Measurements from ENCODE around the gene CGB3. TPM values are rescaled to one million over a fixed set of nuclear protein-coding genes. Genes with fewer than 3 reads are reported as not detected.

Gene CGB3
- total RNA-seq, 1 donor from 2014 or later, result not detected

- TF ChIP-seq CTCF (IDR thresholded peaks at IDR 0.05; ENCODE audit: partially characterized antibody, unreplicated experiment), result no peak
- Mint-ChIP-seq H3K27me3 (ENCODE audit: unreplicated experiment) (peaks cover 9% of the 10 kb centered on the region), H3K9me3 (ENCODE audit: unreplicated experiment) (no peaks in the 10 kb centered on the region), H3K4me1 (ENCODE audit: low read depth, unreplicated experiment) (peaks cover 3% of the 10 kb centered on the region), H3K36me3 (ENCODE audit: unreplicated experiment) (no peaks in the 10 kb centered on the region), H3K4me3 (ENCODE audit: unreplicated experiment) (peak overlapping the region; percentile 8), H3K27ac (ENCODE audit: unreplicated experiment) (peak overlapping the region; percentile 72)
- DNase-seq, result no peak
Observed at GRCh38 chr19:49014123-49014869, 9.8 kb downstream of the CGB3 start.

DNA sequence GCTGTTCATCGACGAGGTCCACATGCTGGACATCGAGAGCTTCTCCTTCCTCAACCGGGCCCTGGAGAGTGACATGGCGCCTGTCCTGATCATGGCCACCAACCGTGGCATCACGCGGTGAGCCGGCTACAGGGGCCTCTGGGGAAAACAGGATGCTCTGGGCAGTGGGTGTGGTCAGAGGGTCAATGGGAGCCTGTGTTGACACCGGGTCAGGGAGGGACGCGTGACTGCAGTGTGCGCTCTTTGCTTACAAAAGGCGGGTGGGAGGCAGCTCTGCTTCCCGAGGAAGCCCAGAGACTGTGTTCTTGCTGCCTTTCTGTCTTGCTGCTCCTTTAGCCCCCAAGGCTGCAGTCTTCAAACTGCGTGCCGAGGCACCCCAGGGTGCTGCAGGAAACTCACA lies 12.9 kb downstream of the CGB3 start:
- no peak for TF ChIP-seq CTCF (IDR thresholded peaks at IDR 0.05; ENCODE audit: partially characterized antibody, unreplicated experiment)
- Mint-ChIP-seq H3K4me3 (ENCODE audit: unreplicated experiment) (no peak overlapping the region), H3K27me3 (ENCODE audit: unreplicated experiment) (peaks cover 5% of the 10 kb centered on the region), H3K9me3 (ENCODE audit: unreplicated experiment) (no peaks in the 10 kb centered on the region), H3K36me3 (ENCODE audit: unreplicated experiment) (no peaks in the 10 kb centered on the region), H3K27ac (ENCODE audit: unreplicated experiment) (no peak overlapping the region), H3K4me1 (ENCODE audit: low read depth, unreplicated experiment) (peaks cover 3% of the 10 kb centered on the region)
- no peak for DNase-seq

GRCh38 chr19:49010453-49010852 lies 13.7 kb downstream of the CGB3 start:
- Mint-ChIP-seq H3K4me1 (ENCODE audit: low read depth, unreplicated experiment) (peaks cover 3% of the 10 kb centered on the region), H3K27me3 (ENCODE audit: unreplicated experiment) (peaks cover 5% of the 10 kb centered on the region), H3K27ac (ENCODE audit: unreplicated experiment) (no peak overlapping the region), H3K4me3 (ENCODE audit: unreplicated experiment) (no peak overlapping the region), H3K9me3 (ENCODE audit: unreplicated experiment) (peaks cover 1% of the 10 kb centered on the region), H3K36me3 (ENCODE audit: unreplicated experiment) (no peaks in the 10 kb centered on the region)
- no peak for TF ChIP-seq CTCF (IDR thresholded peaks at IDR 0.05; ENCODE audit: partially characterized antibody, unreplicated experiment)
- DNase-seq, result no peak

- H3K9me3 Mint-ChIP-seq (ENCODE audit: unreplicated experiment), result peaks cover 2% of the 10 kb centered on the region
- H3K27ac Mint-ChIP-seq (ENCODE audit: unreplicated experiment), result no peak overlapping the region
- H3K4me3 Mint-ChIP-seq (ENCODE audit: unreplicated experiment), result no peak overlapping the region
- H3K4me1 Mint-ChIP-seq (ENCODE audit: low read depth, unreplicated experiment), result peaks cover 3% of the 10 kb centered on the region
- no peak for DNase-seq
- no peaks in the 10 kb centered on the region for H3K36me3 Mint-ChIP-seq (ENCODE audit: unreplicated experiment)
- no peak for TF ChIP-seq CTCF (IDR thresholded peaks at IDR 0.05; ENCODE audit: partially characterized antibody, unreplicated experiment)
- peaks cover 5% of the 10 kb centered on the region for H3K27me3 Mint-ChIP-seq (ENCODE audit: unreplicated experiment)
Observed at GRCh38 chr19:49009828-49010227, 14.3 kb downstream of the CGB3 start.

DNA sequence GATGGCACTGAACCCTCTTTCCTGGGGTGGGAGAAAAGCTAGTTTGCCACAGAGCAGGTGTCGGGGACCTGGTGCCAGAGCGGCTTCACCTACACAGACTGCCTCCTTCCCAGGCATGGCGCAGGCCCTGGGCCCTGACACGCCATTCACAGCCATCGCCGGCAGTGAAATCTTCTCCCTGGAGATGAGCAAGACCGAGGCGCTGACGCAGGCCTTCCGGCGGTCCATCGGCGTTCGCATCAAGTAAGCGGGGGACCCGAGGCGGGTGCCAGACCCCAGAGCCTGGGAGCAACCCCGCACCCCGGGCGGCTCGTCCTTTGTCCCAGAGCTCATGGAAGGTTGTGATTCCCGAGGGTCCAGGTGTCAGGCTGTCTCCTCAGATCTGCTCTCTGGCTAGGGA lies 17.2 kb downstream of the CGB3 start:
- TF ChIP-seq CTCF (IDR thresholded peaks at IDR 0.05; ENCODE audit: partially characterized antibody, unreplicated experiment), result no peak
- Mint-ChIP-seq H3K4me3 (ENCODE audit: unreplicated experiment) (no peak overlapping the region), H3K9me3 (ENCODE audit: unreplicated experiment) (peaks cover 2% of the 10 kb centered on the region), H3K27ac (ENCODE audit: unreplicated experiment) (no peak overlapping the region), H3K4me1 (ENCODE audit: low read depth, unreplicated experiment) (no peaks in the 10 kb centered on the region), H3K36me3 (ENCODE audit: unreplicated experiment) (no peaks in the 10 kb centered on the region), H3K27me3 (ENCODE audit: unreplicated experiment) (peaks cover 2% of the 10 kb centered on the region)
- no peak for DNase-seq

Data from glutamatergic neuron (in vitro differentiated cells).